Gastrocnemius medialis (tissue), 4 donors: ENCODE results near the gene E2F3.
A peak's percentile ranks its signal among the peaks of the same experiment; 100 is the strongest.

Experiments used
- CTCF ChIP-seq, 5 experiments: fragments of 450-650 bp in 3 of 5; fragments of 200-600 bp in 2 of 5; sonication (generic) in 2 of 5; IDR thresholded peaks in 4 of 5; conservative IDR thresholded peaks in 1 of 5; 1 replicate in 4 of 5; 2 replicates in 1 of 5; pipeline ENCODE4 v1.5.1; 2016 to 2019; ENCODE audit warnings: antibody characterized with exemption in 5 of 5, mild to moderate bottlenecking in 3 of 5, moderate library complexity in 3 of 5
- POLR2A ChIP-seq, 2 donors: fragments of 450-650 bp; IDR thresholded peaks; one replicate each; pipeline ENCODE4 v1.6.1; 2017; ENCODE audit warnings: antibody characterized with exemption in 2 of 2, mild to moderate bottlenecking in 2 of 2, moderate library complexity in 2 of 2

GRCh38 chr6:20400456-20401204 is 1.0 kb upstream of the E2F3 start:
- TF ChIP-seq CTCF (IDR thresholded peaks at IDR 0.05 in 4 of 5, conservative IDR thresholded peaks at IDR 0.05 in 1 of 5) = peak in 4 of 5 experiments; percentile 24 to 61 (median 40)
- TF ChIP-seq POLR2A (IDR thresholded peaks at IDR 0.05) = no peak
